ENCODE data around the gene OGFOD1. TPM values are rescaled to one million over a fixed set of nuclear protein-coding genes. Genes with fewer than 3 reads are reported as not detected.

OGFOD1 gene
- total and polyA plus RNA-seq, 2 of the 13 experiments (the other 11 are each of a cell fraction or from before 2014, with no cell fraction given) = 35.2 to 81.3 TPM

- TF ChIP-seq SNAPC4 (CRISPR knock-in tag; IDR thresholded peaks at IDR 0.05) (no peak), ZEB1 (IDR thresholded peaks at IDR 0.05; ENCODE audit: insufficient replicate concordance, low read depth) (no peak), ELF4 (CRISPR knock-in tag; IDR thresholded peaks at IDR 0.05; ENCODE audit: borderline replicate concordance) (no peak), CREBL2 (CRISPR knock-in tag; IDR thresholded peaks at IDR 0.05; ENCODE audit: borderline replicate concordance) (no peak), ZNF75D (CRISPR knock-in tag; IDR thresholded peaks at IDR 0.05; ENCODE audit: borderline replicate concordance) (no peak), ZFP91 (CRISPR knock-in tag; IDR thresholded peaks at IDR 0.05; ENCODE audit: borderline replicate concordance) (no peak), SMARCC2 (IDR thresholded peaks at IDR 0.05) (no peak), POLR2G (IDR thresholded peaks at IDR 0.05; ENCODE audit: low read depth, low read length) (0 out of 2 replicates have a peak, but pooled peaks have one; percentile 16), SMAD3 (CRISPR knock-in tag; IDR thresholded peaks at IDR 0.05) (no peak), TFDP1 (CRISPR knock-in tag; IDR thresholded peaks at IDR 0.05; ENCODE audit: borderline replicate concordance) (peak; percentile 39; the same call in 1 of the 2 replicates), MEF2D (CRISPR knock-in tag; IDR thresholded peaks at IDR 0.05) (no peak), ZBTB46 (CRISPR knock-in tag; IDR thresholded peaks at IDR 0.05; ENCODE audit: borderline replicate concordance) (no peak), FOXM1 (CRISPR knock-in tag; IDR thresholded peaks at IDR 0.05) (no peak), ZNF724P (CRISPR knock-in tag; IDR thresholded peaks at IDR 0.05; ENCODE audit: borderline replicate concordance) (no peak), ZNF264 (CRISPR knock-in tag; IDR thresholded peaks at IDR 0.05) (no peak), ZNF768 (CRISPR knock-in tag; IDR thresholded peaks at IDR 0.05) (no peak), ZFX (CRISPR knock-in tag; IDR thresholded peaks at IDR 0.05; ENCODE audit: low read depth) (peak; percentile 71; the same call in 1 of the 2 replicates), SKI (IDR thresholded peaks at IDR 0.05; ENCODE audit: partially characterized antibody) (peak; percentile 88), SOX5 (CRISPR knock-in tag; IDR thresholded peaks at IDR 0.05; ENCODE audit: borderline replicate concordance) (no peak)
These were observed 25.9 kb upstream of the OGFOD1 start, which contains the start of gene AMFR (continued) for GRCh38 chr16:56425439-56425832.

Measured in HepG2 (cell line).